ENCODE measurements around the gene DTX1.

The DTX1 gene

DNA sequence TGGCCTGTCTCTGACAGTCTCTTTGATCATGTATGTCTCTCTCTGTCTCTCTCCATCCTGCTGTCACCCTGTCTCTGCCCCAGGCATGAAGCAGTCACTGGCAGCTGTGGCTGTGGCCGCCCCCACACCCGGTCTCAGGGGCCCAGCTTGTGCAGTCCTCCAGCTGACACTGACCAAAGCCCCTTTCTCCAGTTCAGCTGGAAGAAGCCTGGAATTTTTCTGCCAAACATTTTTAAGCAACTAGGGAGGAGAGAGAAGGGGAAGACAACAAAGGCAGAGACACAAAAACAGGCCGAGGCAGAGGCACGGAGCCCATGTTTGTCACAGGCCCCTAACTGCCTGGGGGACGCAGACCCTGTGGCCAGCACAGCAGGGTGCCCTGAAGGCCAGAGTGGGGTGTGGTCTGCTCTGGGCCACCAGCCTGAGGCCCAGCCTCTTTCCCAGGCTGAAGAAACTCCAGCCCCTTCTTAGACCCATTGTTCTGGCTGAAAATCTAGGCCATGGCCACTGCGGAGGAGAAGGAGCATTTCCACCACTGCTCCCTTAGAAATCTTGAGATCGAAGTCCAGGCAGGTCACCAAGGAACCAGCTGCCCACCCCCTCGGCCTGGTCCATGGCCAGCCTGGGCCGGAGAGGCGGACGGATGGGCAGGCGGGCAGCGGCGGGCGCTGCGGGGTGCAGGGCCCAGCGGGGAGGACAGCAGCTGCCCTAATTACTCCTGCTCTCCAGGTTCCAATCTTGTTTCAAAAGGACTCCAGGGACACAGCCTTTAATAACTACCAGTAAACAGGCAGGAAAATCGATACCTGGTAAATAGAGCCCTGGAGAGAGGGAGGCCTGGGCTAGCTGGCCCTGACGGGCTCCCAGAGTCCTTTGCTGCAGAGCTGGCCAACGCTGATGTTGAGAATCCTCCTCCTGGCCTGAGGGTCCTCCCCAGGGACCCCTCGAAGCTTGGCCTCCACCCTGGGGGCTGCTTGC lies 14.9 kb downstream of the DTX1 start:
- DNase-seq: no peak

GRCh38 chr12:113072136-113072535 lies 15.6 kb downstream of the DTX1 start:
- DNase-seq: no peak

DNA sequence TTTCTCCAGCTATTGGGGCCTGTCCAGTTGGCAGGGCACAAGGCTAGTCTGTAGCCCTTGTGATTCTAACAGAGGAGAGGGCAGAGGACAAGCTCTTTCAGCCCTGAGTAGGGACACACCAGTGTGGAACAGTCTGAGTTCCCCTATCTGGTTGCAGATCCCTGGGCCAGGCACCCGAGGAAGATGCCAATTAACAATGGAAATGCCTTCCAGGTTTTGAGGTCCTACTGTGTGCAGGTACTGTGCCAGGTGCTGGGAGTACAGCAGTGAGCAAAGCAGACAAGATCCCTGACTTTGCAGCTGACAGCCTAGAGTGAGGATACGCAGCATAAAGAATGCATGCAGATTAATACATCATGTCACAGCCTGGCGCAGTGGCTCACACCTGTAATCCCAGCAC lies 17.1 kb downstream of the DTX1 start:
- DNase-seq: no peak

GRCh38 chr12:113075137-113075683 lies 18.7 kb downstream of the DTX1 start:
- no peak for DNase-seq

DNA sequence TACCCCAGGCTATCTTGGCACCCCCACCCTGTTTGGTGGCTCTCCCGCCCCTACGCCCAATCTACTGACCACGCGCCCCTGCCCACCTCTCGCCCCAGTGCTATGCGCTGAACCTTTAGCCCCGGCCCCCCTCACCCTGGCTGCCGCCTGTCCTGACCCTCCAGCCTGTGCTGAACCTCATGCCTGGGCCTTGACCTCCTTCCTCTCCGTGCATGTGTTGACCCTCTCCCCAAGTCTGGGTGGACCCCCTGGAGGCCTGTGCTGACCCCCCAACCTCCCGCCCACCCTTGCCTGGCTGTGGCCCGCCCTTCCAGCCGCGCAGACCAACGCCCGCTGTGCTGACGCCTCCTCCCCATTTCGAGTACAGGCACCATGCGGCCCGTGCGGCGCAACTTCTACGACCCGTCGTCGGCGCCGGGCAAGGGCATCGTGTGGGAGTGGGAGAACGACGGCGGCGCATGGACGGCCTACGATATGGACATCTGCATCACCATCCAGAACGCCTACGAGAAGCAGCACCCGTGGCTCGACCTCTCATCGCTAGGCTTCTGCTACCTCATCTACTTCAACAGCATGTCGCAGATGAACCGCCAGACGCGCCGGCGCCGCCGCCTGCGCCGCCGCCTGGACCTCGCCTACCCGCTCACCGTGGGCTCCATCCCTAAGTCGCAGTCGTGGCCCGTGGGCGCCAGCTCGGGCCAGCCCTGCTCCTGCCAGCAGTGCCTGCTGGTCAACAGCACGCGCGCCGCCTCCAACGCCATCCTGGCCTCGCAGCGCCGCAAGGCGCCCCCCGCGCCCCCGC lies 20.7 kb downstream of the DTX1 start:
- DNase-seq: no peak

DNA sequence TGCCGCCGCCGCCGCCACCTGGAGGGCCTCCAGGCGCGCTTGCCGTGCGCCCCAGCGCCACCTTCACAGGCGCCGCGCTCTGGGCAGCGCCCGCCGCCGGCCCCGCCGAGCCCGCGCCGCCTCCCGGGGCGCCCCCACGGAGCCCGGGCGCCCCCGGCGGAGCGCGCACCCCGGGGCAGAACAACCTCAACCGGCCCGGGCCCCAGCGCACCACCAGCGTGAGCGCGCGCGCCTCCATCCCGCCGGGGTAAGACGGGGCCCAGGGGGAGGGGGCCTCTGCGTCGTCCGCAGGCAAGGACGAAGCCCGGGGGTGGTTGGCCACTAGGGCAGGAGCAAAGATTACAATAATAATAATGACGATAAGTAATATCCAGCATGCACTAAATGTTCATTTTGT lies 21.3 kb downstream of the DTX1 start:
- DNase-seq: no peak

DNA sequence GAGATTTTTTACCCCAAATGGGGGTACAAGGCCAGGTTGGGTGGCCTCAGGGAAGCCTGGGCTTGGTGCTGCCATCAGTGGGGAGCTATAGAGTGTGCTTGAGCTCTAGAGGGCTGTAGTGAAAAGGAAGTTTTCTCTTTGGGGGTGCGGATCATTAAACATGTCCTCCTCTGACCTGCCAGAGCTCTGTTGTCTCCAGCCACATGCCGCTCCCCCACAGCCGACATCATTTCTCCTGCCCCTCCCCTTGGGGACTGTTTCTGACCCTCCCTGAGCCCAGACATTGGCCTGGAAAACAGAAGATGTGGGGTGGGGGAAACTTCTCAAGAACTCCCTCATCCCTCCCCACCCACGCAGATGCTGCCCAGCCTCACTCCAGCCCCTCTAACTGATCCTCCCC lies 25.3 kb downstream of the DTX1 start:
- DNase-seq: no peak

DNA sequence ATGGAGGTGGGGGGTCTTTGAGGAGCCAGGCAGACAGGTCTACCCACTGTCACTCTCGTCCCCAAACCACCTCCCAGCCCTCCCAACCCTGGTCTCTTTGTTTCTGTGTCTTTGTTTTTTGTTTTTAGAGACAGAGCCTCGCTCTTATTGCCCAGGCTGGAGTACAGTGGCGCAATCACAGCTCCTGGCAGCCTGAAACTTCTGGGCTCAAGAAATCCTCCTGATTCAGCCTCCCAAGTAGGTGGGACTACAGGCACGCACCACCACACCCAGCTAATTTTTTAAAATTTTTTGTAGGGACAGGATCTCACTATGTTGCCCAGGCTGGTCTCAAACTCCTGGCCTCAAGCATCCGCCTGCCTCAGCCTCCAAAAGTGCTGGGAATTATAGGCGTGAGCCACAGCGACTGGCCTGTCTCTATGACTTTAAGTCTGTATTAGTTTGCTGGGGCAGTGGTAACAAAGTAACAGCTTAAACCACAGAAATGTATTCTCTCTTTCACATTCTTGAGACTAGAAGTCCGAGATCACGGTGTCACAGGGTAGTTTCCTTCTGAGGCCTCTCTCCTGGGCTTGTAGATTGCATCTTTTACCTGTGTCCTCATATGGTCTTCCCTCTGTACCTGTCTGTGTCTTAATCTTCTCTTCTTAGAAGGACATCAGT lies 26.1 kb downstream of the DTX1 start:
- no peak for DNase-seq

DNA sequence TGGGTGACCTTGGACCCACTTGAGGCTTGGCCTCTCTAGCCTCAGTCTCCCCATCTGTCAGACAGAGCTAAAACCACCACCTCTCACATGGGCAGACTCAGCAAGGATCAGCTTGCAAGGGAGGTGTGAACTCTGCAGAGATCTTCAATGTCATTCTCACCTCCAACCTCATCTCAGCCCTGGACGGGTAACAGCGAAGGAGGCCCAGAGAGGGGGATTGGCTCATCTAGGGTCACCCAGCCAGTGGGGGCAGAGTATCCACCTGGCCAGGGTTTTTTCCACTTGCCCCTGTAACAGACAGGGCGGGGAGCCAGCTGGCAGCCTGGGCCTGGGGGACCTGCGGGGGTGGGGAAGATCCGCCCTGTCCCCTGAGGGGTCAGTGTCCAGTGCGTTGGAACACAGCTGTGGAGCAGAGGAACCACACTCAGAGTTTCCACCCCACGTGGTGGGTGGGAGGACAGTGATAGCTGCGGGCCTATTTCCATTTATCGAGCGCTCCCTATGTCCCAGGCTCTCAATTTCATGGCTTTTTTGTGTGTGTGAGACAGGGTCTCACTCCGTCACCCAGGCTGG lies 27.4 kb downstream of the DTX1 start:
- DNase-seq: no peak

- DNase-seq: no peak
These were observed 30.0 kb downstream of the DTX1 start for GRCh38 chr12:113086249-113087164.

DNA sequence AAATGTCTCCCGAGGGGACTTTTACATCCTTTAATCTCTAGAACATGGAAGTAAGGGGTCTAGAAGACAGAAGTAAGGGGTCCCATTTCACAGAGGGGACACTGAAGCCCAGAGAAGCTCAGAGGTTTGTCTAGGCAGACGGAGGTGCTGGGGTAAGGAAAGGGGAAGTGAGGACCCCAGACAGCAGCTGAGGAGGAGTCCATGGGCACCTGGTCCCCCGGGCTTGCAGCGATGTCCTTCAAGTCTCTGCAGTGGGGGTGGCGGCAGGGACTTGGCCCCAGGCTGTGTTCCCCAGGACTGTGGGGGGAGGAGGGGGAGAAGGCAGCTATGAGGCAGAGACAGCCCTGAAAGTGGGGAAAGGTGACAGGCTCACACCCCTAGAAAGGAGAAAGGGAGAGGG lies 30.7 kb downstream of the DTX1 start:
- DNase-seq: no peak

- DNase-seq: no peak
These were observed 31.5 kb downstream of the DTX1 start for GRCh38 chr12:113088037-113088436.

DNA sequence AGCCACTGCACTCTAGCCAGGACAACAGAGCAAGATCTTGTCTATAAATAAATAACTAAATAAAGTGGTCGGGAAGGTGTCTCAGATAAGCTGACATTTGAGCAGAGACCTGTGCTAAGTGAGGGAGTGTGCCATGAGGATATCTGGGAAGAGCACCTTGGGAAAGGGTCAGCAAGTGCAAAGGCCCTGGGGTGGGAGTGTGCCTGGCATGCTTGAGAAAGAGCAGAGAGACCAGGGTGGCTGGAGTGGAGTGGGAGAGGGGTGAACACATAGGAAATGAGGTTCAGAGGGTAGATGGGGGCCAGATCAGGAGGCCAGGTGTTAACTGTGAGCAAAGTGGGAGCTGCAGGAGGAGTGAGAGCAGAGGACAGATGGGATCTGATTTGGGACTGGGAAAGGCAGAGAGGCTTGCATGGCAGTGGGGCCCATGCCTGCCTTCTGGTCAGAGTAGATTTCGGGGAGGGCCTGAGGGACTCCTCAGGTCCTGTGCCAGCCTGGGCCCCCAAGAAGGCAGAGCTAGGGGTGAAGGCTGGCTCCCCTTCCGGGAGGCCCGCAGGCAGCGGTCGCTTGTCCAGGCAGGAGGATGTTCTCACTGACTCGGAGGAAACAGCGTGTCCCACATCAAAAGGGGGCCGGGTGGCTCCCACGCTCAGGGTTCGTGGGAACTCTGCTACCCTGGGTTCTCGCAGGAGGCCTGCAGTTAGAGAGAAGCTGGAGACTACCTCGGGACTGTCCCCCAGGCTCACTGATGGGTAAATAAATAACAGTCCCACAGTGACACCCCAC lies 32.6 kb downstream of the DTX1 start:
- DNase-seq: no peak

GRCh38 chr12:113089839-113090238 lies 33.3 kb downstream of the DTX1 start:
- no peak for DNase-seq

DNA sequence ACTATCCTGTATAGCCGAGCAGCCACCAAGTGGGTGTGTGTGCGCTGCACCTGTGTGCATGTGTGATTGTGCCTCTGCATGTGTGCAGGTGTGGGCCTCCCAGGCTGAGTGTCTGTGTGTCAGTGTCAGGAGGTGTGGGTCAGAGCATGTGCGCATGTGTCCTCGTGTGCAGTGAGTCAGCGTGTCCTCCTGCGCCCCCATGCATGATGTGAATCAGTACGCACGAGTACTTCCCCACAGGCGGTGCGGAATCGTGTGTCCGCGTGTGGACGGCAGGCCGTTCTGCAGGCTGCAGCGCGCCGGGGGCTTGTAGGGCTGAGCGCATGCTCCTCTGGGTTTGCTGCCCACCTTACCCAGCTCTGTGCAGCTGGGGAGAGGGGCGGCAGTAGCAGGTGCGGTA lies 34.2 kb downstream of the DTX1 start:
- DNase-seq: no peak

GRCh38 chr12:113091506-113091905 lies 35.0 kb downstream of the DTX1 start:
- no peak for DNase-seq

DNA sequence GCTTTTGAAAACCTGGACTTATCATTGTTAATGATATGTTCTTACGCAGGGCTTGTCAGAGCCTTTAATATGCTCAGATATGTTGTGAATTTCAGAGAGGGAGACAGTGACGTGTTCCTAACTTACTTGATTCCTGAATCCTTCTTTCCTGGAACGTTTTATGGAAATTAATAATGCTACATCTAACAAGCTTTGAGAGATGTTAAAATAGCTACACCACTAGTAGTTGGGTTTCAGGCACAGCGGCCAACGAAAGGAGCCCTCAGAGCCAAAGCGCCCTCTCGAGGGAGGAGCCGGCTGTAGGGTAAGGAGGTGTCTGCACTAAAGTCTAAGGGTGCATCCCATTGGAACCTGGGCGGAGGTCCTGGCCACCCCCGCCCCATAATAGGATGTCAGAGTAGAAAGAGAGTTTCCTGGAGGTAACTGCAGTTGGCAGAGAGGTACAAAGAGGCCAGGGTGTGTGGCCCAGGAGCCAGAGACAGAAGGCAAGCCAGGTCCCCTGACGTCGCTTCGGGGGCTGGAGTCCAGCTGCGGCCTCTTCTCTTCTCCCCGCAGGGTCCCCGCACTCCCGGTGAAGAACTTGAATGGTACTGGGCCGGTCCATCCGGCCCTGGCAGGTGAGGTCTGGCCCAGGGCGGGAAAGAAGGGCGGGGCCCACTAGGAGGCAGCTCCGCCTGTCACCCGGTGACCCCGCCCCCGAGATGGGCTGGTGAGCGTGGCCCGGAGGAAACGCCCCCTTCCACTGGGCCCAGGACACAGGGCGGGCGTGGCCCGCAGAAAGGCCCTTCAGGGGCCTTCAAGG lies 36.3 kb downstream of the DTX1 start:
- peak in 1 of 2 experiments; percentile 13 for DNase-seq

DNA sequence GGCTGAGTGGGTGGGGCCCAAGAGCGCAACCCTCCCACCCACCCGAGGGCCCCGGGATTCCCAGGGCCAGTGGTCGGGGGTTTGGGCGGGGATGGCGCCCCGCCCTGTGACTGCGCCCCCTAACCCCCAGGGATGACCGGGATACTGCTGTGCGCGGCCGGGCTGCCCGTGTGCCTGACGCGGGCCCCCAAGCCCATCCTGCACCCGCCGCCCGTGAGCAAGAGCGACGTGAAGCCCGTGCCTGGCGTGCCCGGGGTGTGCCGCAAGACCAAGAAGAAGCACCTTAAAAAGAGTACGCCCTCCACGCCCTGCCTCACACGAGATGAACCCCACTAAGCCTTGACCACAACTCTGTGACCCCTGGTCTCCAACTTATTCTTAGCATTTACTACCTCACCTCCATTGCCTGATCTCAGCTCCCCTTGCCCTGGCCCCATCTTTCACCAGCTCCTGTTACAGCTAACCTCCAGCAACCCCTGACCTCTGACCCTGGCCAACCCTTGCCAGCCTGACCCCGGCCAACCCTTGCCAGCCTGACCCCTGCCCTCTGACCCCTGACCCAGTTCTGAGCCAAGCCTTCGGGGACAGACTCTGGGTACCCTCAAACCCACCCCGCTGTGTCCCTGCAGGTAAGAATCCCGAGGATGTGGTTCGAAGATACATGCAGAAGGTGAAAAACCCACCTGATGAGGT lies 37.0 kb downstream of the DTX1 start:
- DNase-seq: no peak

DNA sequence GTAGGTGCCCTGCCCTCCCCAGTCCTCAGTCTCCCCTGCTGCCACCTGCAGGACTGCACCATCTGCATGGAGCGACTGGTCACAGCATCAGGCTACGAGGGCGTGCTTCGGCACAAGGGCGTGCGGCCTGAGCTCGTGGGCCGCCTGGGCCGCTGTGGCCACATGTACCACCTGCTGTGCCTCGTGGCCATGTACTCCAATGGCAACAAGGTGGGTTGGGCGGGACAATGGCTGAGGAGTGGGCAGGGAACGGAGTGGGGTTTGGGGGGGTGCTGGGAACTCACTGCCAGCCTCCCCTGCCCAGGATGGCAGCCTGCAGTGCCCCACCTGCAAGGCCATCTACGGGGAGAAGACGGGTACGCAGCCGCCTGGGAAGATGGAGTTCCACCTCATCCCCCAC lies 38.2 kb downstream of the DTX1 start:
- DNase-seq: no peak
